GM06990 (cell line): ENCODE measurements around the gene HIPK3.

Experiments
- DNase-seq: peaks from one replicate; pipeline ENCODE4 v3.0.0-alpha.2; 2011; ENCODE audit not compliant: insufficient read length; ENCODE audit errors: extremely low read depth
- H3K27me3 ChIP-seq: replicated peaks from 2 replicates; pipeline ENCODE4 v1.6.0; 2011; ENCODE audit warnings: low read length; ENCODE audit not compliant: control insufficient read depth, insufficient read depth
- H3K36me3 ChIP-seq: 2 replicates; pipeline ENCODE4 v1.5.1; 2011; ENCODE audit warnings: low read length; ENCODE audit not compliant: control insufficient read depth, insufficient read depth
- H3K4me3 ChIP-seq: replicated peaks from 2 replicates; pipeline ENCODE4 v1.5.1; 2011; ENCODE audit warnings: low read depth, mild to moderate bottlenecking, control low read depth, low read length
- CTCF ChIP-seq: IDR thresholded peaks from 2 replicates; pipeline ENCODE4 v1.5.1; 2011; ENCODE audit warnings: low read length, control low read depth, mild to moderate bottlenecking, inconsistent platforms; ENCODE audit not compliant: insufficient read depth, poor library complexity, severe bottlenecking

HIPK3 gene

GRCh38 chr11:33315822-33316221 lies 58.6 kb downstream of the HIPK3 start:
- Histone ChIP-seq H3K27me3 (no peaks in the 10 kb centered on the region), H3K36me3 (peaks cover 2% of the 10 kb centered on the region), H3K4me3 (no peak overlapping the region)
- no peak for TF ChIP-seq CTCF
- no peak for DNase-seq

DNA sequence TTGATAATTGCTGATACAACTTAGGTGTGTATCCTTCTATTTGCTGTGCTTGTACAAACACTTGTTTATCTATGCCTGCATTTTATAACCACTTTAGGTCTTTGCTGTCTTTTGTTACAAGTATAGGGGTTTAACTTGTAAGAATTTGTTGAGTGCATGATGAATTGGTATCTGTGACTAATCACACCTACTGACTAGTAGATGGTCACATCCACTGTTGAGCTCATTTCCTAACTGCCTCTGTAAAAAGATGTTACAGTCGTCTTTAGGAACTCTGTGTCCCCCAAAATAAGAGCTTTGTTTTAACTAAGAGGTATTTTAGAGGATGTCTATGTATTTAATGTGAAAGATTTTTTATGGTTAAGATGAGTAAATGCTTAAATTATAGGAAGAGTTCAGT lies 60.5 kb downstream of the HIPK3 start:
- no peak overlapping the region for H3K4me3 ChIP-seq
- no peaks in the 10 kb centered on the region for H3K27me3 ChIP-seq
- no peak for DNase-seq
- TF ChIP-seq CTCF, result no peak
- peaks cover 2% of the 10 kb centered on the region for H3K36me3 ChIP-seq

GRCh38 chr11:33320016-33320813 lies 63.0 kb downstream of the HIPK3 start:
- H3K4me3 ChIP-seq, result no peak overlapping the region
- no peaks in the 10 kb centered on the region for H3K27me3 ChIP-seq
- peak; percentile 4 for TF ChIP-seq CTCF
- no peaks in the 10 kb centered on the region for H3K36me3 ChIP-seq
- no peak for DNase-seq

GRCh38 chr11:33320814-33321330 lies 63.7 kb downstream of the HIPK3 start:
- no peak for DNase-seq
- TF ChIP-seq CTCF, result no peak
- Histone ChIP-seq H3K36me3 (no peaks in the 10 kb centered on the region), H3K4me3 (no peak overlapping the region), H3K27me3 (no peaks in the 10 kb centered on the region)

DNA sequence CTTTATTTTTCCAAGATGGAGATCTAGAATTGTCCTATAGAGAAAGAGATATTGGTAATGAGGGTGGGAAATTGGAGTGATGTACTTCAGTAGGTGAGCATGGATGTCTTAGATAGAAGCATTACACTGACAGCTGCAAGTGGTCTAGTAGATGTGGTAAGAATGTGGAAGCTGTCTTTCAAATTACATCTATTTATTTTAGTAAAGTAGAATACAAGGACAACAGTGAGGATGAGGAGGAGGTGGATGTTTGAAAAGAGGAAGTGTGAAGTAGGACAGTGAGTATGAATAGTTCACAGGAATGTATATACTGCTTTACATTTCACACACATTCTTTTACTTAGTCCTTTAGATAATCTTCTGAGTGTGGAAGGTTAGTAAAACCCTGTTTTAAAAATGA lies 64.2 kb downstream of the HIPK3 start:
- H3K36me3 ChIP-seq, result no peaks in the 10 kb centered on the region
- no peak for TF ChIP-seq CTCF

More for the DNA sequence above, 64.2 kb downstream of the HIPK3 start:
- H3K4me3 ChIP-seq, result no peak overlapping the region
- no peaks in the 10 kb centered on the region for H3K27me3 ChIP-seq
- DNase-seq, result no peak
